ENCODE measurements around the gene CMPK1. TPM values are rescaled to one million over a fixed set of nuclear protein-coding genes. Genes with fewer than 3 reads are reported as not detected.
"Not testable (repeated sequence)": the region's sequence is repeated elsewhere in the genome, so short reads cannot be mapped to it uniquely, and the experiment has no call there.

CMPK1 gene
- polyA plus RNA-seq, 1 donor: 150 TPM

GRCh38 chr1:47319968-47320367, 13.6 kb upstream of the CMPK1 start:
- H3K27ac ChIP-seq (ENCODE audit: low read length); H3K4me3 ChIP-seq (ENCODE audit: low read length); H3K27me3 ChIP-seq (ENCODE audit: control insufficient read depth, insufficient read depth, low read length); H3K4me1 ChIP-seq (ENCODE audit: control insufficient read depth, insufficient read depth, low read length); H3K9me3 ChIP-seq (ENCODE audit: control insufficient read depth, low read depth, low read length); H3K36me3 ChIP-seq (ENCODE audit: control insufficient read depth, insufficient read depth, low read length); DNase-seq: not testable (repeated sequence)
- WGBS (ENCODE audit: insufficient coverage, low lambda C conversion rate): 100% methylated on average over 1 of the region's 14 CpGs

- DNase-seq: peak; percentile 74 to 93
- H3K9me3 ChIP-seq (ENCODE audit: control insufficient read depth, low read depth, low read length): no peaks in the 10 kb centered on the region
- peak overlapping the region; percentile 73 for H3K27ac ChIP-seq (ENCODE audit: low read length)
- H3K4me3 ChIP-seq (ENCODE audit: low read length): no peak overlapping the region
- H3K27me3 ChIP-seq (ENCODE audit: control insufficient read depth, insufficient read depth, low read length): no peaks in the 10 kb centered on the region
- H3K4me1 ChIP-seq (ENCODE audit: control insufficient read depth, insufficient read depth, low read length): peaks cover 8% of the 10 kb centered on the region
- no CpG with 5 or more reads among the region's 1 CpG for WGBS (ENCODE audit: insufficient coverage, low lambda C conversion rate)
- H3K36me3 ChIP-seq (ENCODE audit: control insufficient read depth, insufficient read depth, low read length): no peaks in the 10 kb centered on the region
These were observed 10.0 kb upstream of the CMPK1 start for GRCh38 chr1:47323599-47324031.

- peak in 1 of 2 donors; percentile 23 for DNase-seq
- H3K4me3 ChIP-seq (ENCODE audit: low read length): no peak overlapping the region
- no CpG with 5 or more reads among the region's 3 CpGs for WGBS (ENCODE audit: insufficient coverage, low lambda C conversion rate)
These were observed 8.9 kb upstream of the CMPK1 start for GRCh38 chr1:47324682-47325081.

GRCh38 chr1:47325528-47325927, 8.1 kb upstream of the CMPK1 start:
- Histone ChIP-seq H3K27ac (ENCODE audit: low read length) (peak overlapping the region; percentile 43), H3K4me3 (ENCODE audit: low read length) (no peak overlapping the region), H3K4me1 (ENCODE audit: control insufficient read depth, insufficient read depth, low read length) (peaks cover 8% of the 10 kb centered on the region), H3K27me3 (ENCODE audit: control insufficient read depth, insufficient read depth, low read length) (no peaks in the 10 kb centered on the region), H3K36me3 (ENCODE audit: control insufficient read depth, insufficient read depth, low read length) (no peaks in the 10 kb centered on the region), H3K9me3 (ENCODE audit: control insufficient read depth, low read depth, low read length) (no peaks in the 10 kb centered on the region)
- DNase-seq: peak in 1 of 2 donors; percentile 76
- no CpG with 5 or more reads among the region's 2 CpGs for WGBS (ENCODE audit: insufficient coverage, low lambda C conversion rate)

More at GRCh38 chr1:47324682-47325081, 8.9 kb upstream of the CMPK1 start:
- Histone ChIP-seq H3K4me1 (ENCODE audit: control insufficient read depth, insufficient read depth, low read length) (peaks cover 8% of the 10 kb centered on the region), H3K27me3 (ENCODE audit: control insufficient read depth, insufficient read depth, low read length) (no peaks in the 10 kb centered on the region), H3K9me3 (ENCODE audit: control insufficient read depth, low read depth, low read length) (no peaks in the 10 kb centered on the region), H3K27ac (ENCODE audit: low read length) (no peak overlapping the region), H3K36me3 (ENCODE audit: control insufficient read depth, insufficient read depth, low read length) (no peaks in the 10 kb centered on the region)

GRCh38 chr1:47326271-47326670, 7.3 kb upstream of the CMPK1 start:
- 100% methylated on average over 2 of the region's 2 CpGs for WGBS (ENCODE audit: insufficient coverage, low lambda C conversion rate)
- H3K4me1 ChIP-seq (ENCODE audit: control insufficient read depth, insufficient read depth, low read length): peaks cover 8% of the 10 kb centered on the region
- no peak overlapping the region for H3K27ac ChIP-seq (ENCODE audit: low read length)

GRCh38 chr1:47328992-47329391, 4.6 kb upstream of the CMPK1 start:
- Histone ChIP-seq H3K27me3 (ENCODE audit: control insufficient read depth, insufficient read depth, low read length) (no peaks in the 10 kb centered on the region), H3K9me3 (ENCODE audit: control insufficient read depth, low read depth, low read length) (no peaks in the 10 kb centered on the region), H3K4me1 (ENCODE audit: control insufficient read depth, insufficient read depth, low read length) (peaks cover 18% of the 10 kb centered on the region), H3K36me3 (ENCODE audit: control insufficient read depth, insufficient read depth, low read length) (no peaks in the 10 kb centered on the region), H3K4me3 (ENCODE audit: low read length) (no peak overlapping the region), H3K27ac (ENCODE audit: low read length) (no peak overlapping the region)
- DNase-seq: no peak
- no CpG with 5 or more reads among the region's 3 CpGs for WGBS (ENCODE audit: insufficient coverage, low lambda C conversion rate)

More at GRCh38 chr1:47326271-47326670, 7.3 kb upstream of the CMPK1 start:
- H3K4me3 ChIP-seq (ENCODE audit: low read length): no peak overlapping the region
- H3K9me3 ChIP-seq (ENCODE audit: control insufficient read depth, low read depth, low read length): no peaks in the 10 kb centered on the region
- no peak for DNase-seq
- no peaks in the 10 kb centered on the region for H3K36me3 ChIP-seq (ENCODE audit: control insufficient read depth, insufficient read depth, low read length)
- no peaks in the 10 kb centered on the region for H3K27me3 ChIP-seq (ENCODE audit: control insufficient read depth, insufficient read depth, low read length)

GRCh38 chr1:47330212-47330611, 3.4 kb upstream of the CMPK1 start:
- WGBS (ENCODE audit: insufficient coverage, low lambda C conversion rate): no CpG with 5 or more reads among the region's 1 CpG
- H3K27me3 ChIP-seq (ENCODE audit: control insufficient read depth, insufficient read depth, low read length): no peaks in the 10 kb centered on the region
- no peak for DNase-seq
- no peak overlapping the region for H3K4me3 ChIP-seq (ENCODE audit: low read length)
- H3K36me3 ChIP-seq (ENCODE audit: control insufficient read depth, insufficient read depth, low read length): no peaks in the 10 kb centered on the region
- no peak overlapping the region for H3K27ac ChIP-seq (ENCODE audit: low read length)
- no peaks in the 10 kb centered on the region for H3K9me3 ChIP-seq (ENCODE audit: control insufficient read depth, low read depth, low read length)
- H3K4me1 ChIP-seq (ENCODE audit: control insufficient read depth, insufficient read depth, low read length): peaks cover 18% of the 10 kb centered on the region

- H3K27me3 ChIP-seq (ENCODE audit: control insufficient read depth, insufficient read depth, low read length): no peaks in the 10 kb centered on the region
- peaks cover 28% of the 10 kb centered on the region for H3K4me1 ChIP-seq (ENCODE audit: control insufficient read depth, insufficient read depth, low read length)
- no peak overlapping the region for H3K4me3 ChIP-seq (ENCODE audit: low read length)
- H3K9me3 ChIP-seq (ENCODE audit: control insufficient read depth, low read depth, low read length): no peaks in the 10 kb centered on the region
- WGBS (ENCODE audit: insufficient coverage, low lambda C conversion rate): no CpG with 5 or more reads among the region's 2 CpGs
- H3K36me3 ChIP-seq (ENCODE audit: control insufficient read depth, insufficient read depth, low read length): peaks cover 3% of the 10 kb centered on the region
- peak overlapping the region; percentile 100 for H3K27ac ChIP-seq (ENCODE audit: low read length)
- DNase-seq: no peak
These were observed 1.7 kb upstream of the CMPK1 start for GRCh38 chr1:47331875-47332274.

GRCh38 chr1:47332779-47333577, 612 bp upstream of the CMPK1 start:
- peak overlapping the region; percentile 90 for H3K4me3 ChIP-seq (ENCODE audit: low read length)
- peaks cover 3% of the 10 kb centered on the region for H3K36me3 ChIP-seq (ENCODE audit: control insufficient read depth, insufficient read depth, low read length)
- H3K27ac ChIP-seq (ENCODE audit: low read length): peak overlapping the region; percentile 100
- DNase-seq: peak in 1 of 2 donors; percentile 14
- H3K4me1 ChIP-seq (ENCODE audit: control insufficient read depth, insufficient read depth, low read length): peaks cover 28% of the 10 kb centered on the region
- H3K9me3 ChIP-seq (ENCODE audit: control insufficient read depth, low read depth, low read length): no peaks in the 10 kb centered on the region
- WGBS (ENCODE audit: insufficient coverage, low lambda C conversion rate): 10% methylated on average over 2 of the region's 19 CpGs
- H3K27me3 ChIP-seq (ENCODE audit: control insufficient read depth, insufficient read depth, low read length): no peaks in the 10 kb centered on the region

- Histone ChIP-seq H3K4me3 (ENCODE audit: low read length) (peak overlapping the region; percentile 90), H3K4me1 (ENCODE audit: control insufficient read depth, insufficient read depth, low read length) (peaks cover 28% of the 10 kb centered on the region), H3K27ac (ENCODE audit: low read length) (peak overlapping the region; percentile 100), H3K36me3 (ENCODE audit: control insufficient read depth, insufficient read depth, low read length) (peaks cover 3% of the 10 kb centered on the region), H3K27me3 (ENCODE audit: control insufficient read depth, insufficient read depth, low read length) (no peaks in the 10 kb centered on the region), H3K9me3 (ENCODE audit: control insufficient read depth, low read depth, low read length) (no peaks in the 10 kb centered on the region)
- DNase-seq: peak; percentile 85 to 93
- WGBS (ENCODE audit: insufficient coverage, low lambda C conversion rate): no CpG with 5 or more reads among the region's 90 CpGs
These were observed 553 bp downstream of the CMPK1 start for GRCh38 chr1:47333922-47334764.

All from large intestine (tissue), 3 donors.